ENCODE data around the gene RND2.
"Not testable (repeated sequence)": the region's sequence is repeated elsewhere in the genome, so short reads cannot be mapped to it uniquely, and the experiment has no call there.

RND2 gene, protein sequence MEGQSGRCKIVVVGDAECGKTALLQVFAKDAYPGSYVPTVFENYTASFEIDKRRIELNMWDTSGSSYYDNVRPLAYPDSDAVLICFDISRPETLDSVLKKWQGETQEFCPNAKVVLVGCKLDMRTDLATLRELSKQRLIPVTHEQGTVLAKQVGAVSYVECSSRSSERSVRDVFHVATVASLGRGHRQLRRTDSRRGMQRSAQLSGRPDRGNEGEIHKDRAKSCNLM

DNA sequence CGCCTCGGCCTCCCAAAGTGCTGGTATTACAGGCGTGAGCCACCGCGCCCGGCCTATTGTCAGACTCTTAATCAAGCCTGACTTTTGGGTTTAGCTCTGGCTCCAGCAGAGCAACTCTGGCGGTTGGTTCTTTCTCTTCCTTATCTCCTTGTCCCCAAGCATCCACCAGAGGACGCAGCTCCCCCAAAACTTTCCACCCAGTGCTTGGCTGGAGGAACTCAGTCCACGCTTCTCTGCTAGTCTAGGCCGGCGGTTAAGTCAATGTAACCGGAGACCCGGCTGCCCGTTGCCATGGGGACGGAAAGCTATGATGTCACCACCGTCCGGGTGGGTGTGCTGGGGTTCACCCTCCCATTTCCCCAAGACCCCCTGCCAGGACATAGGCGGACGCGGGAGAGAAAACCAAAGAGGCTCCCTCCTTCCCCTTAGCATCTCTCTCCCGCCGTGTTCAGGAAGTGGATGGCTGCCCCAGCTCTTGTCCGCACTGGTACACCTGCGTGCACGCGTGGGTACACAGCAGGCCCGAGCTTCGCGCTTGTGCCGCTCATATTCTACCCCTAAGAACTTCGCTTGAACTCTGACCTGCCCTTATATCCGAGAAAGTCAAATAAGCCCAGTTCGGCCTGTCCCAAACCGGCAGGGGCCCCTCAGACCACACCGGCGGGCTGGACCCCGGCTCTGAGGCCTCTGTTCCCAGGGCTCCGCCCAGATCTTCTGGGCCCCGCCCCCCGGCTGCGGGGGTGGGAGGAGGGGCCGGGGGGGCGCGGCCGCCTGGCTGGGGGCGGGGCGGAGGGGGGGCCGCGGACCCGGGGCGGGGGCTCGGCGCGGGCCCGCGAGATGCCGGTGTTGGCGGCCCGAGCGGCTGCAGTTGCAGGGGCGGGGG lies at the start of gene RND2:
Gene RND2, plus strand, starts transcription at position 825 of the 883 bp plus-strand sequence. CDS start 117 bp downstream, outside the sequence.
- DNase-seq (ENCODE audit: low spot score) = peak; percentile 96

DNA sequence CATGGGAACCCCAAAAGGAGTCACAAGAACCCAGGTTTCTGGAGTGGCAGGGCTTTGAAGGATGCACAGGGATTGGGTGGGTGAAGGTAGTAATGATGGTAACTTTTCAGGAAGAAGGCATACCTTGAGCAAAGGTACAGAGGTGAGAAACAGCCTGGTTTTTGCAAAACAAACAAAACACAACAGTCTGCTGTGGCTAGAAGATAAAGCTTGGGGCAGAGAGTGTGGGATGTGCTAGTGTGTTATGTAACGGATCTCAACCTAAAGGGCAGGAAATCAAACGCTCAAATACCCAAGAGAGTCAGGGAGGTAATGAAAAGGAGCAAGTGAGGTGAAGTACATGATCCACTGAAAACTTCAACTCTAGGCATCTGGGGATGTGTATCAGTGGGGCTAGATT lies 49.8 kb upstream of the RND2 start:
- DNase-seq (ENCODE audit: low spot score) = no peak

DNA sequence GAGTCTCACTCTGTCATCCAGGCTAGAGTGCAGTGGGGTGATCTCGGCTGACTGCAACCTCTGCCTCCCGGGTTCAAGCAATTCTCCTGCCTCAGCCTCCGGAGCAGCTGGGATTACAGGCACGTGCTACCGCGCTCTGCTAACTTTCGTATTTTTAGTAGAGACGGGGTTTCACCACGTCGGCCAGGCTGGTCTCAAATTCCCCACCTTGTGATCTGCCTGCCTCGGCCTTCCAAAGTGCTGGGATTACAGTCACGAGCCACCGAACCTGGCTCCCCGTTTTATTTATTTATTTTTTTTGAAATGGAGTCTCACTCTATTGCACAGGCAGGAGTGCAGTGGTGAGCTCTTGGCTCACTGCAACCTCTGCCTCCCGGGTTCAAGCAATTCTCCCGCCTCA lies 49.3 kb upstream of the RND2 start:
- not testable (repeated sequence) for DNase-seq (ENCODE audit: low spot score)

DNA sequence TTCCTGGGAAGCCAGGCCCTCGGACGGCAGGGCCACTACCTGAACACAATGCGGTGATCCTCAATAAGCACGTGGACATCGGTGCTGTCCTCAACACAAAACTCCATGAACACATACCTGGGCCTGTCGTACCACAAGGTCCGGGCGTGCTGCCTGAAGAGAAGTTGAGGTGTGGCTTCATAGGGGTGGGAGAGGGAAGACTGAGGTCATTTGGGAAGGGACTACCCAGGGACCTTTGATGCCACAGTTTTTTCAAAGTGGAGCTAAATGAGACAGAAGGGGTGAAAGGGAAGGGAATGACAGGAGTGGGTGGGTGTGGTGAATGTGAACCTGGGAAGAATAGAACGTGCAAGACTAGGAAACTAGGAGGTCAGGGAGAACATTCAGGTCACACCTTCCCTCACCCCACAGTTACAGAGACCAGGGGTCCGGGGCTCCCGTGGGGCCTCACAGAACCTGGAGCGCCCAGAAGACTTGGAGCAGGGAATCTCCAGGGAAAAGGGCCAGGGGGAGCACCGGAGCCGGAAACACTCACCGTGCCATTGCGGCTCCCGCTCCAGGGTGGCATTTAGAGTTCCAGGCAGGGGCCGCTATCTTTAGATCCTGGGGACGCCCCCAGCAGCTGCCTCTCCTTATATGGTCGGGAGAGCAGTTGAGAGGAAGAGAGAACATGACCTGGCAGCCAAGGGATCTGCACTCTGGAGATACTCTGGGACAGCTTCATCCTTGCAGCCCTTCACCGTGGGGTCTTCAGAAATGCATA lies 45.3 kb upstream of the RND2 start, which contains the start of gene PTGES3L:
Gene PTGES3L, minus strand, starts transcription at position 570 of the 763 bp plus-strand sequence. Its CDS starts 27 bp downstream, at position 543.
- no peak for DNase-seq (ENCODE audit: low spot score)

DNA sequence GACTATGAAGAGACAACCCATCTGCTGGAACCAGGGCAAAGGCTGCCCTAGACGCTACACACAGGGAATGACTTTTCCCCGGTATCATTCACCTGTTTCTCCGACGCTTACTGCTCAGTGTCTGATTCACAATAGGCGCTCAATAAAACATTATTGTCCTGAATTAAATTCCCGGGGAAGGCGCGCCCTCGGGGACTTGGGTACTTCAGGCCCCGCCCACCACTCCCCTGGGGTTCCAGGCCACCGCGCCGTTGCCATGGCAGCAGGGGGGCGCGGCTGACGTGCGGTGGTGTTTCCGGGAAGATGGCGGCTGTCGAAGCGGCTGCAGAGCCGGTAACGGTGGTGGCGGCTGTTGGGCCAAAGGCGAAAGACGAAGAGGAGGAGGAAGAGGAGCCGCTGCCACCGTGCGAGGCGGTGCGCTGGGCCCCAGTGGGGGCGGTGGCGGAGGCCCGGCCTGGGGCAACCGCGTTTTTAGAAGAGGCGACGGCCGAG lies 44.7 kb upstream of the RND2 start, which contains the start of gene RUNDC1:
Gene RUNDC1, plus strand, starts transcription at position 292 of the 492 bp plus-strand sequence. Its CDS starts 12 bp downstream, at position 304.
- peak; percentile 92 for DNase-seq (ENCODE audit: low spot score)

DNA sequence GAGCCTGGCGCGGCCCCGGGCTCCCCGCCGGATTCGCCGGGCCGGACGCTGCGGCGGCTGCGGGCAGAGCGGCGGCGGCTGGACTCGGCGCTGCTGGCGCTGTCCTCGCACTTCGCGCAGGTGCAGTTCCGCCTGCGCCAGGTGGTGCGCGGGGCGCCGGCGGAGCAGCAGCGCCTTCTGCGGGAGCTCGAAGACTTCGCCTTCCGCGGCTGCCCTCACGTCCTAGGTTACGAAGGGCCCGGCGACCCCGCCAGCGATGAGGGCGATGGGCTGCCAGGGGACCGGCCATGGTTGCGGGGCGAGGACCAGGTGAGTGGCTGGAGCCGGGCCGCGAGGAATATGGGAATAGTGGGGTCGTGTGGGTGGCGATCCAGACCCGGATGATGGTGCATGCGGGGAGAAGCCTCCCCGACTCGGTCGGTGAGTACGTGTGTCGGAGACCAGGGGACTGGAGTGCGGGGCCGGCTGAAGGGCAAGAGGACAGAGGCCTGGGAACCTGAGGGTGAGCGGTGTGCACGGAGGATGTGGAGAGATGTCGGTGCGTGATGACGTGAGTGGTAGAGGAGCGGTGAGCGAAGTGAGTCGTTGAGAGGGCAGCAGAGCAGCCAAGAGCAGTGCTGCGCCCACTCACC lies 44.1 kb upstream of the RND2 start:
- peak; percentile 74 for DNase-seq (ENCODE audit: low spot score)

DNA sequence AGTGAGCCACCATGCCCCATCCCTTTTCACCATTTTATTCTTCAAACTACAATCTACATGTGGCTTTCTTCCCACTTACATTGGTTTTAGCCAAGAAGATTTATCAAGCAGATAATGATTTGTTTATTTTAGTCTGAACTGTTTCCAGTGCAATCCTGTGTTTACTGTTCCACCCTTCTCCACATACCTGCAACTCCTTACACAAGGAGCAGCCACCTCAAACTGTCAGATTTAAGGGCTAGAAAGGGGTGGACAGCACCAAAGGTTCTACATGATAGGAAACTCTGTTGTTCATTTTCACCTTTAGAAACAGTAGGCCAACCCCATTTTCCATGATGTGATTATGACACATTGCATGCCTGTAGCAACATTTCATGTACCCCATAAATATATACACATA lies 42.8 kb upstream of the RND2 start:
- DNase-seq (ENCODE audit: low spot score) = no peak

DNA sequence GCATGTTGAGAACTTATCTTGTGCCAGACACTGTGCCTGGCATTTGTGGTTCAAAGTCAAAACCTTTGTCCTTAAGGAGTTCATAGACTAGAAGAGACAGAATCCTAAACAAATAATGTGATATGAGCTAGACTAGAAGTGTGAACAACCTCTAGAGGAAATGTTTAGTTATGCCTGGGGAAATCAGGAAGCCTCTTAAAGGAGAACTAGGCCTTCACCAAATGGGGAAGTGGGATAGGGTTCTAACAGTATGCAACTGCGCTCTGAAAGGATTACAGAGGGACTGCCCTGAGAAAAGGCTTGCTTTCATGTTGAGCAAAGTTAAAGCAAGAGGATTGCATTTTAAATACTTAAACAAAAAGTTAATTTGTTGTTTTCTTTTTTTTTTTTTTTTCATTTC lies 39.8 kb upstream of the RND2 start:
- DNase-seq (ENCODE audit: low spot score) = peak; percentile 79

DNA sequence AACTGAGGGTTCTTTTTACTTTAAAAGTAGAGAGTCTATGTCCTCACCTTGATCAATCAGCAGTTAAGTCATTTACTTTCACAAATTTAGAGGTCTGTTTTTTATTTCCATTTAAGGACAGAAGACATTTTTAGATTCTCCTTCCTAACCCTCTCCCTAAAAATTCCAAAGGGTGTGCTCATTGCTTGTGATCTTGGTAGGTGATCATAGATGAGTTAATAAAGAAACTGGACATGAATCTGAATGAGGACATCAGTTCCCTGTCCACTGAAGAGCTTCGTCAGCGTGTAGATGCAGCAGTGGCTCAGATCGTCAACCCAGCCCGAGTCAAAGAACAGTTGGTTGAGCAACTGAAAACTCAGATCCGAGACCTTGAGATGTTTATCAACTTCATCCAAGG lies 35.9 kb upstream of the RND2 start:
- DNase-seq (ENCODE audit: low spot score) = no peak

DNA sequence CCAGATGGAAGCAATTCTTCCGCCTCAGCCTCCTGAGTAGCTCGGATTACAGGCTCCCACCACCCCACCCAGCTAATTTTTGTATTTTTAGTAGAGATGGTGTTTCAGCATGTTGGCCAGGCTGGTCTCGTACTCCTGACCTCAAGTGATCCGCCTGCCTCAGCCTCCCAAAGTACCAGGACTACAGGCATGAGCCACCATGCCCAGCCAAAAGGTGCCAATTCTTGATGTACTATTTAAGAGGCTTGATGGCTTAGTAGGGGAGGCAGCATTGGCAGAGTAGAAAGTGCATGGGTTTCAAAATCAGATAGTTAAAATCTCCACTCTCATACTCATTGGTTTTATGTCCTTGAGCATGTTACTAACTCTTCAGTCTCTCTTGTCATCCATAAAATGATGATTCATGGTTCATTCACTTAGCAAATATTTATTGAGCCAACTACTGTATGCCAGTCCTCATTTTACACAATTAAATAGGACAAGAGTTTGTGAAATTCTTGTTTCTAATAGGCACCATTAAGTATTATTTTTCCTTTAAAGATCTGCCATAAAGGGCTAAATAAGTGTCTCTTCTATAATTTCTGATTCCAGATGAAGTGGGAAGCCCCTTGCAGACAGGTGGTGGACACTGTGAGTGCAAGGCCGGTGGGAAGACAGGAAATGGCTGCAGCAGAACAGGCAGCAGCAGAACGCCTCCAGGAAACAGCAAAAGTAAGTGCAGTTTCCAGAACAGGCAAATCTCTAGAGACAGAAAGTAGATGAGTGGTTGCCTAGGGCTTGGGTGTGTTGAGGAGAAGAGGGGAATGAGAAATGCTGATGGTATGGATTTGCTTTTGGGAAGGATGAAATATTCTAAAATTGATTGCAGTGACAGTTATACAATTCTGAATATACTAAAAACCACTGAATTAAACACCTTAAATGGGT lies 35.0 kb upstream of the RND2 start:
- DNase-seq (ENCODE audit: low spot score) = no peak

DNA sequence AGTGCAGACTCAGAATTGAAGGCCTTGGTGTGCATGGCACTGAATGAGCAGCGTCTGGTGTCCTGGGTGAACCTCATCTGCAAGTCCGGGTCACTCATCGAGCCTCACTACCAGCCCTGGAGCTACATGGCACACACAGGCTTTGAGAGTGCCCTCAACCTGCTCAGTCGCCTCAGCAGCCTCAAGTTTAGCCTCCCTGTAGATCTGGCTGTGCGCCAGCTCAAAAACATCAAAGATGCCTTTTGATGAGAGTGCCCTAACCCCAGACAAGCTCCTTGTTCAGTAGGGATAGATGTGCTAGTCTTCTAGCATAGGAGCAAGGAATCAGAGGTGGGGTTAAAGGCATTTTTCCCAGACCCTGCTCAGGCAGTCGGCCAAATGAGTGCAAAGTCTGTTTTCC lies 33.6 kb upstream of the RND2 start:
- no peak for DNase-seq (ENCODE audit: low spot score)

DNA sequence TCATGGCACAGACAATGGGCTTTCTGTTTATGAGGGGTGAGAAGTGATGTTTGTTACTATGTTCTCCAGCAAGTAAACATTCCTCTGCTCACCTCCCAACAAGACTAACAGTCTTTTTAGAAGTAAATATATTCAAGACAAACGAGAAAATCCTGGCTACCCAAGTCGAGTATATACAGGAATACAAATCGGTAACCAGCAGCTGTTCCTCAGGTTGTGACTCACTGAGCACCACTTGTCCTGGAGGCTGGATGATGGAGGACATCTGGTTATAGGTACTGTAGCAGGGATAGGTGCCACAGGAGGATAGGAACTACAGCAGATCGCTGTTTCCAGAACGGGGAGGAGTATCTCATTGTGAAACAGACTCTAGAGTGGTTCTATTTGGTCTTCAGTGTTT lies 32.2 kb upstream of the RND2 start:
- DNase-seq (ENCODE audit: low spot score) = no peak

DNA sequence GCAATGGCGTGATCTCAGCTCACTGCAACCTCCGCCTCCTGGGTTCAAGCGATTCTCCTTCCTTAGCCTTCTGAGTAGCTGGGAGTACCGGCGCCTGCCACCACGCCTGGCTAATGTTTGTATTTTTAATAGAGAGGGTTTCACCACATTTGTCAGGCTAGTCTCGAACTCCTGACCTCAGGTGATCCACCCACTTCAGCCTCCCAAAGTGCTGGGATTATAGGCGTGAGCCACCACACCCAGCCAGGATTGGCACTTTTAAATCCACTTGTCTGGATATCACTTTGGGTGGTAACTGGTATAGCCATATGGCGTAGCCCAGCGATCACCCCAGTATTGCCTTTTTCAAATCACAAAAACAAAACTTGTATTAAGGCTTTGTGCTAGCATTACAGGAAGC lies 31.1 kb upstream of the RND2 start:
- not testable (repeated sequence) for DNase-seq (ENCODE audit: low spot score)

DNA sequence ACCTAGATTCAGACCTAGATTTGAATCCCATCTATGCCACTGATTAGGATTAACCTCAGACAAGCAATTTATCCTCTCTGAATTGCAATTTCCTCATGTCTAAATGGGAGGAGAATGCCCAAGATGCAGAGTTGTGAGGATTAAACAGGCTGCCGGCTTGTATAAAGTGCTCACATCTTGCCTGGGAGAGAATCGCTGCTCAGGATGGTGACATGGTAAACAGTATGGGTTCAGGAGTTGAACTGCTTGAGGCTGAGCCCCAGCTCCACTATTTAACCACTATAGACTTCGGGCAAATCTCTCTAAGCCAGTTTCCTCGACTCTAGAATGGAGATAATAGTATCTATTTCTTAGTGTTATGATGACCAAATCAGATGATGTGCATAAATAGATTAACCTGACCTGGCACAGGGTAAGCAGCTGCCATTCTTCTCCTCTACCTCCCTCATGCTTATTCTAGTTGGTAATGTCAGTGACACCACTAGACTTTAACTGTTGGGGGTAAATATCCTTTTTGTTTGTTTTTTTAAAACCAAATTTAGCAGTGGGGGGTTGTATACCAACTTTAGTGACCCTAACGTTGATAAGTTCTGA lies 27.5 kb upstream of the RND2 start:
- no peak for DNase-seq (ENCODE audit: low spot score)

DNA sequence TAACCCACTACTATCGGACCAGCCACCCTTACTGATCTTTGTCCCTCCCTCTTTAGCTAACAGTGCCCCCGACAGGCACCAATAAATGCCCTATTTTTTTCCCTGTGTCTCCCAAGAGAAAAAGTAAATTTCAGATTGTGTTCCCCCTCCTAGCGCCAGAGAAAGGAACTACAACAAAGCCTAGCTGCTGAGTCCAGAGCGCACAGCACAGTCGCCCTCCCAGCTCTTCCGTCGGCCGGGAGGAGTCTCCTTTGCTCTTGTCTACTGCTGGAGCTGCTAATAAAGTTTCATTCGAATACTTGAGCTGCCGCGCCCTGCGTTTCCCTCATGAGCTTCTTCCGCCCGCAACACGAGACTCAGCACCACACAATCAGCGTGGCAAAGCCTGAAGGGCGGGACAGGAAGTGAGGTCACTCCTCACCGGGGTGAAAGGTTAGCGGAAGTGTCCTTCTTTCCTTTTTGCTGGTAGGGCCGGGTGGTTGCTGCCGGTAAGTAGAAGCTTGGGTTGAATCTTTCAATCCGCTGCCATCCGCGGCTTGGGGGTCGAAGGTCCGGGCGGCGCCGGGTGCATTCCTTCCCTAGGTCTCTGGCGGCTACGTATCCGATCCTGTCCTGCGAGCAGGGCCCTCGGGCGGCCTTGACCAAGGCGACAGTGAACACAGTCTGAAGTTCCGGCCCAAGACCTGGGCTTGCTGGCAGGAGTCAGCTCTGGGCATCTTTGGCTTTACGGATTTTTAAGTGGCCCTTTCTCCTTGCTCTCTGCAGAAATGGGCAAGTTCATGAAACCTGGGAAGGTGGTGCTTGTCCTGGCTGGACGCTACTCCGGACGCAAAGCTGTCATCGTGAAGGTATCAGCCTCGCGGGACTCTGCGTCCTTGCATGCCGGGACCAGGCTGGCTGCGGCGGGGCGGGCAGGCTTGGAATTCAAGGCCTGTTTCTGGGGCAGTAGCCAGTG lies 26.8 kb upstream of the RND2 start, which contains the start of gene RPL27:
Gene RPL27, plus strand, starts transcription at position 436 of the 955 bp plus-strand sequence. Its CDS starts 332 bp downstream, at position 768.
- DNase-seq (ENCODE audit: low spot score) = peak; percentile 100

DNA sequence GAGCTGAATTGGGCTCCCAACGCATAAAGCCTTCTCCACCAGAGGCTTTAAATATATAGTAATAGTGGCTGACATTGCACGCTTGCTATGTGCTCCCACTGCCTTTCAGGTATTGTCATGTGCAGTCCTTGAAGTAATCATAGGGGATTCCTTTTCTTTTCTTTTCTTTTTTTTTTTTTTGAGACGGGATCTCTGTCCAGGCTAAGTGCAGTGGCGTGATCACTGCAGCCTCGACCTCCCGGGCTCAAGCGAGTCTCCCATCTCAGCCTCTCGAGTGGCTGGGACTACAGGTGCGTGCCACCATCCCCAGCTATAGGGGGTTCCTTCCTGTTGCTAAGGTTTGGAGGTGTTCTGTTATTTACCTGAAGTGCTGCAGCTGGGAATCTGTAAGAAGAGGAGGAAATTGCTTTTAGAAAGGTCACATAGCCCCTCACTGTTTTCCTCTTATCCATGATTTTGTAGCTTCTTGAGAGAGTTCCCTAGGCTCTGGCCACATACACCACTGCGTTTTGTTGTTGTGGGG lies 26.0 kb upstream of the RND2 start:
- DNase-seq (ENCODE audit: low spot score) = no peak

DNA sequence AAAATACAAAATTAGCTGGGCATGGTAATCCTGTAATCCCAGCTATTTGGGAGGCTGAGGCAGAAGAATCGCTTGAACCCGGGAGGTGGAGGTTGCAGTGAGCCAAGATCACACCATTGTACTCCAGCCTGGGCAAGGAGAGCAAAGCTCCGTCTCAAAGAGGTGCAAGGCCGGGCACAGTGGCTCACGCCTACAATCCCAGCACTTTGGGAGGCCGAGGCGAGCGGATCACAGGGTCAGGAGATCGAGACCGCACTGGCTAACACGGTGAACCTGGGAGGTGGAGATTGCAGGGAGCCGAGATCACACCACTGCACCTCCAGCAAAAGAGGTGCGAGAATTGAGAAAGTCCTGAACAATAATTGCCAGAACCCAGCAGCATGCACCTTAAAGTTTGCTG lies 24.1 kb upstream of the RND2 start:
- DNase-seq (ENCODE audit: low spot score) = not testable (repeated sequence)

DNA sequence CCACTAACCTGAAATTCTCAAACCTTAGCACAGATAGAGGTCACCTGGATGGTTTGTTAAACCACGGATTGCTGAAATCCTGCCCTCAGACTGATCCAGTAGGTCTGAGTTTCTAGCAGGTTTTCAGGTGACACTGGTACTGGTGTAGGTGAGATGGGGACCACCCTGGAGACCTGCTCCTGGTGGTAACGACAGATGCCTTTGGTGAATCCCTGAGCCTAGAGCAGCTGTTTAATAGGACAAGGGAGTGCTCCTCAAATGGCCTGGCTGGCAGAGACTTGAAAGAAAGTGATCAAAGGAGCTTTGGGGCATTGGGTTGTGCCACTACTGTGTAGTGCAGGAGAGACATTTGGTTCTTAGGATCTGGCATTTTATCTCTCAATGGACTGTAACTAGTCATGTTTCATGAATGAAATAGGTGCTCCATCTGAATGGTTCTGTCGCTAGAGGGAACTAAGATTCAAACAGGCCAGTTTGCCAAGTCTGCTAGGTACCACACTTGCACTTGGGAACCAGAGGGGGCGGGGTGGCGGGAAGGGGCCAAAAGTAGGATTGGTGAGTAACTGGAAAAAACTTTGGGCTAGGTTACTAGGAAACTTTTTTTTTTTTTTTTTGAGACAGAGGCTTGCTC lies 21.4 kb upstream of the RND2 start:
- peak; percentile 33 for DNase-seq (ENCODE audit: low spot score)
